Testis (tissue), 3 donors: ENCODE measurements around the gene ANKRD28. TPM values are rescaled to one million over a fixed set of nuclear protein-coding genes. Genes with fewer than 3 reads are reported as not detected.

ENCODE experiments used
- DNase-seq: peaks from one replicate; pipeline ENCODE4 v3.0.0-alpha.2; 2019
- H3K27ac ChIP-seq, 2 donors: fragments of 200-600 bp; sonication (generic); one replicate each; pipeline ENCODE4 v1.5.1; 2019
- H3K27me3 ChIP-seq: fragments of 200-600 bp; sonication (generic); one replicate; pipeline ENCODE4 v1.5.1; 2019
- H3K36me3 ChIP-seq: fragments of 200-600 bp; sonication (generic); one replicate; pipeline ENCODE4 v1.5.1; 2017; ENCODE audit warnings: low read depth; ENCODE audit errors: missing control alignments
- H3K4me1 ChIP-seq: fragments of 200-600 bp; sonication (generic); one replicate; pipeline ENCODE4 v1.5.1; 2019
- H3K4me3 ChIP-seq, 2 donors: fragments of 200-600 bp; sonication (generic); one replicate each; pipeline ENCODE4 v1.5.1; 2017 to 2019
- H3K9me3 ChIP-seq: fragments of 200-600 bp; sonication (generic); one replicate; pipeline ENCODE4 v1.5.1; 2017
- CTCF ChIP-seq, 3 experiments: fragments of 450-650 bp in 2 of 3; fragments of 200-600 bp in 1 of 3; sonication (generic) in 1 of 3; IDR thresholded peaks; one replicate each; pipeline ENCODE4 v1.5.1; 2016 to 2019; ENCODE audit warnings: antibody characterized with exemption in 3 of 3, mild to moderate bottlenecking in 2 of 3, moderate library complexity in 1 of 3
- POLR2A ChIP-seq: fragments of 450-650 bp; IDR thresholded peaks from one replicate; pipeline ENCODE4 v1.6.1; 2017; ENCODE audit warnings: antibody characterized with exemption, mild to moderate bottlenecking, moderate library complexity
- WGBS, 2 donors: methylation state at CpG; one replicate each; pipeline ENCODE4 v1.1.5; 2018; 5-methylcytosine and 5-hydroxymethylcytosine counted together
- intact Hi-C: fragments of 100-400 bp; cut with DNase I; formaldehyde crosslinking; loops from one replicate; pipeline ENCODE4 v1.15.1; 2023; ENCODE audit warnings: low total_unique reads
- polyA plus RNA-seq: library from polyadenylated mRNA; stranded (reverse); fragments of 350-450 nt; fragmentation: Illumina TruSeq; extraction: RNeasy Lipid Tissue Mini Kit (QIAGEN cat#74804); gene quantifications from one replicate; pipeline ENCODE4 v1.2.3, GENCODE V29; 2014; ENCODE audit warnings: low read depth, low replicate concordance; ENCODE audit not compliant: insufficient read depth
- total RNA-seq, 2 donors: library from RNA; depleted of rRNA; stranded (reverse); fragments of >200 nt; gene quantifications; one replicate each; pipeline ENCODE4 v1.2.3, GENCODE V29; 2016

Gene ANKRD28
- total and polyA plus RNA-seq, 3 donors from 2014 or later, result 82.8 to 96.3 (median 93.8) TPM

DNA sequence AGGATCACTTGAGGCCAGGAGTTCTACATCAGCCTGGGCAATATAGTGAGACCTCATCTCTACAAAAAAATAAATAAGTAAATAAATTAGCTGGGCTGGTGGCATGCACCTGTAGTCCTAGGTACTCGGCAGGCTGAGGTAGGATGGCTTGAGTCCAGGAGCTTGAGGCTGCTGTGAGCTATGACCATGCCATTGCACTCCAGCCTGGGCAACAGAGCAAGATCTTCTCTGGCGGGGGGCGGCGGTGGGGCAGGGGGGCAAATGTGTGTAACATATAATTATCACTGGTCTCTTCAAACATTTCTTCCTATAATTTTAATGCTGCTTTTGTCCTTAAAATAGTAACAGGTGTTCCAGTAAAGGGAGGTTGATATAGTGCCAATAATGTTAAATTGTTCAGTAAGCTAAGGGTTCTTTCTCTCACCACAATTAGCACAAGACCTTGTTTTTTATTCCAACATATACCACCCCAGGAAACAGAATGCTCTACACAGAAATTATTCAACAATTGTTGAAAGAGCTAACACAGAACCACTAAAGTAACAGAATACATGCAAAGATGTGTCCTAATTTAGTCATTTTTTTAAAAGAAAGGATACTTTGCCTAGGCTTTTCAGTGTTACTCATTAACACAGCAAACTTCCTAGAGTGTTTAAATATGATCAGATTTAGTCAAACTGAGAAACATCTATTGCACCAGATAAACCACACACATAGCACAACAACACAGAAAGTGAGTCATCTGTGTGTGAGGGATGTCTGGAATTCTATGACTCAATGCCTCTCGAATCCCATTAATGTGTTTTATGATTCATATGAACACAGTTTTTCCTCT is 29.1 kb downstream of the ANKRD28 start:
- Histone ChIP-seq H3K36me3 (no peaks in the 10 kb centered on the region), H3K4me1 (no peaks in the 10 kb centered on the region), H3K27me3 (no peaks in the 10 kb centered on the region), H3K27ac (no peak overlapping the region), H3K9me3 (no peaks in the 10 kb centered on the region), H3K4me3 (no peak overlapping the region)
- DNase-seq, result no peak
- 83 to 87% methylated on average over 5 of the region's 5 CpGs for WGBS, 2 donors
- intact Hi-C loops, result no loop called here
- TF ChIP-seq CTCF (IDR thresholded peaks at IDR 0.05) (no peak), POLR2A (no peak)

- no peak overlapping the region for H3K27ac ChIP-seq
- no peak overlapping the region for H3K4me3 ChIP-seq
- no peaks in the 10 kb centered on the region for H3K27me3 ChIP-seq
- no peaks in the 10 kb centered on the region for H3K4me1 ChIP-seq
- intact Hi-C loops, result no loop called here
- no peak for TF ChIP-seq POLR2A
- no peaks in the 10 kb centered on the region for H3K9me3 ChIP-seq
- no peaks in the 10 kb centered on the region for H3K36me3 ChIP-seq
- no peak for DNase-seq
- 95 to 97% methylated on average over 1 of the region's 1 CpG for WGBS, 2 donors
Measured at GRCh38 chr3:15766406-15766805, 31.4 kb downstream of the ANKRD28 start.

DNA sequence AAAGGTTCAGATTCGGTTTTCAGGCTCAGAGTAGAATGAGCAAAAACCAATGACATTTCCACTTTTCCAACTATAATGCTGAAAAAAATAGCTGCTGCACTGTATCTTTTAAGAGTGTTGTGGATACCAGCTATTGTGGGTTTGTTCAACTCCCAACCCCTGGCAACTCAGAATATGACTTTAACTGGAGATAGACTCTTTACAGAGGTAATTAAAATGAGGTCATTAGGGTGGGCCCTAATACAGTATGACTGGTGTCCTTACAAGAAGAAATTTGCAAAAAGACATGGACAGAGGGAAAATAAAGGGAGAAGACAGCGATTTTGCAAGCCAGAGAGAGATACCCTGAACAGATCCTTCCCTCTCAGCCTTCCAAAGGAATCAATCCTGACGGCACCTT is 39.5 kb downstream of the ANKRD28 start:
- Histone ChIP-seq H3K4me3 (no peak overlapping the region), H3K9me3 (no peaks in the 10 kb centered on the region), H3K4me1 (no peaks in the 10 kb centered on the region), H3K27ac (no peak overlapping the region), H3K27me3 (no peaks in the 10 kb centered on the region), H3K36me3 (no peaks in the 10 kb centered on the region)
- TF ChIP-seq CTCF (IDR thresholded peaks at IDR 0.05), result no peak
- no peak for DNase-seq
- intact Hi-C loops, result no loop called here
- WGBS, 2 donors, result 86 to 87% methylated on average over 3 of the region's 3 CpGs

DNA sequence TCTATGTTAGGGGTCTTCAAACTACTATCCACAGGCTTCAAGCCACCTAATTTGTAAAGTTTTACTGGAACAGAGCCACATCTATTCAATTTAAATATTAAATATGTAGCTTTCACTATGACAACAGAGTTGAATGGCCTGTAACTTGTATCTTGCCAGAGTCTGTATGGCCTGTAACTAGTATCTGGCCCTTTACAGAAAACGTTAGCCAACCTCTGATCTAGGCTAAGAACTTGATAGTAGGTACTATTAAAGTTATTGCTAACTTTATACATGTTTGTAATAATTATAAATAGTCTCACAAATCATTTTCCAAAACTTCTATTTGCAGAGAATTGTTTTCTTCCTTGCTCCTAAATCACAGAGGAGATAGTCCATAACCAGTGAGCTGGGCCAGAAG is 40.0 kb downstream of the ANKRD28 start:
- no peak for TF ChIP-seq CTCF (IDR thresholded peaks at IDR 0.05)
- no peak for TF ChIP-seq POLR2A
- Histone ChIP-seq H3K36me3 (no peaks in the 10 kb centered on the region), H3K4me3 (no peak overlapping the region), H3K27ac (no peak overlapping the region), H3K4me1 (no peaks in the 10 kb centered on the region), H3K9me3 (no peaks in the 10 kb centered on the region), H3K27me3 (no peaks in the 10 kb centered on the region)
- no peak for DNase-seq
- 92 to 96% methylated on average over 1 of the region's 1 CpG for WGBS, 2 donors
- intact Hi-C loops, result no loop called here

DNA sequence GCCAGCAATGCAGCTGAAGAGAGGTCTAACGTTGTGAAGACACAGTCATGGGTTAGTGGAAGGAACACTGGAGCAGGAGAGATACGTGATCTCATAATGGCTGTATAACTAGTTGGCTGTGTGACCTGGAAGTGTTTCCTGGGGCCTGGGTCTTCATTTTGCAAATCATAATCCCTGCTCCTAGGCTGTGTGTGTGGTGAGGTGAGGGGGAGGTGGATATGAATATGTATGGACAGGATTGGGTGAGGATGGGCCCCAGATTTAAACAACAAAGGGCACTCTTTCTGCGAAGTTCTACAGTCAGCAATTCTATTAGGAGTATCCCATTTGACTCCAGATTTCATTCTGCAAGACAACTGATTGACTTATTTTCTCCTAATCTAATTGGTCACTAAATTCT is 41.3 kb downstream of the ANKRD28 start:
- WGBS, 2 donors, result 82 to 87% methylated on average over 3 of the region's 3 CpGs
- Histone ChIP-seq H3K4me3 (no peak overlapping the region), H3K27ac (no peak overlapping the region), H3K9me3 (no peaks in the 10 kb centered on the region), H3K4me1 (no peaks in the 10 kb centered on the region), H3K27me3 (no peaks in the 10 kb centered on the region), H3K36me3 (no peaks in the 10 kb centered on the region)
- TF ChIP-seq POLR2A, result no peak
- no peak for TF ChIP-seq CTCF (IDR thresholded peaks at IDR 0.05)
- intact Hi-C loops, result no loop called here
- no peak for DNase-seq
